ENCODE data around the gene GRM8. TPM values are rescaled to one million over a fixed set of nuclear protein-coding genes. Genes with fewer than 3 reads are reported as not detected.

The GRM8 gene
- total RNA-seq, 1 experiment from 2014 or later = 0.80 TPM

DNA sequence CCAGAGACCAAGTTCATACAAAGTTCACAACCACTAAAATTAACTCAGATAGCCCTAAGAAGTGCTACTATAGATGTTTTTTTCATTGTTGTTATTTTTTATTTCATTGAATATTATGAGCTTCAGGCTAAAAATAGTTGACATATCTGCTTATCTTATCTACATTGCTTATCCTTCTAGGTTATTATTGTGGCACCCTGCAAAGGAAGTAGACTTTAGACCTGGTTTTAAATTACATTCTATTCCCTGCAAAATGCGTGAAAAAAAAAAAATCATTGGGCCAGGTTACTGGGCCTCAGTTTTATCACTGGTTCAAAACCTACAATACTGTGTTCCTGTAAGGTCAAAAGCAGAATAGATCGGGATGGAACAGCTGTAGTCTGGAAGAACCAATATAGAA is 811.0 kb downstream of the GRM8 start:
- intact Hi-C loops (cut with micrococcal nuclease; ENCODE audit: unreplicated experiment) = no loop called here
- Histone ChIP-seq H3K9me3 (ENCODE audit: low read depth, low read length, poor library complexity, severe bottlenecking) (no peaks in the 10 kb centered on the region), H3K36me3 (ENCODE audit: insufficient read depth, low read length, poor library complexity, severe bottlenecking) (no peaks in the 10 kb centered on the region), H3K4me3 (ENCODE audit: low read depth, low read length, poor library complexity, severe bottlenecking) (no peak overlapping the region), H3K27me3 (replicated peaks; ENCODE audit: insufficient read depth, low read depth, low read length, poor library complexity) (no peaks in the 10 kb centered on the region), H3K4me1 (ENCODE audit: insufficient read depth, low read length, poor library complexity, severe bottlenecking) (peaks cover 3% of the 10 kb centered on the region), H3K27ac (ENCODE audit: low read depth, low read length, poor library complexity, severe bottlenecking) (no peak overlapping the region)
- no TSS peak for BruUV-seq (replicated peaks)
- CTCF ChIA-PET = no interaction called here
- DNase-seq (ENCODE audit: low spot score) = no peak
- TF ChIP-seq EZH2 (IDR thresholded peaks at IDR 0.05; ENCODE audit: borderline replicate concordance, low read depth, low read length, poor library complexity, severe bottlenecking) (no peak), CTCF (conservative IDR thresholded peaks at IDR 0.05; ENCODE audit: low read depth, low read length) (no peak)
- POLR2A ChIA-PET (ENCODE audit: low non-redundant PET) = no interaction called here

GRCh38 chr7:126440542-126440941 is 812.2 kb downstream of the GRM8 start:
- CTCF ChIA-PET = no interaction called here

DNA sequence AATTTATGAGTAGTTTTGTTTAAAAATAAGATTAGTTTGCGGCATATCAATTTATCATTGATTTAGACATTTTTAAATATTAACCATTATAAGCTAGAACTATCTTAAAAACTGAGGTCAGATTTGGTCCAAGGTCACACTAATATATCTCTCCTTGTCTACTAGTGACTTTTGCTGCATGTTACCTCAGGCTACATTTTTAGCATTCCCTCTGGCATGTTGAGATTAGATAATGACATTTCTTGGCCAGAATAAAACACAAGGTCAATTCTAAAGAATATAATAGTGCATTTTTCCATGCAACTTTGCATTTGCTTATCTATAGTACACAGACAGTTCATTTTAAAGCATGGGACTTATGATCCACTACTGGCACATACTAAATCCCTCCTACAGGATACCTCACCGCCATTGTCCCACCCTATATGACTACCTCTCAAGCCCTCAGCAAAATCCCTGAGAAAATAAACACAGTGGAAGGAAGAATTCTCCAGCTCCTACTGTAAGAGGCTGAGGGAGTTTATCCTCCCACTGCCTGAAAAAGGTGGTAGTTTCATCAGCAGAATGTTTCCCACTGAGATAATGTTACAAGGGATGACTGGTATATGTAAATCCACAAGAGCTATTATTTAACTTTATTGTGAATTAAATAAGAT is 816.4 kb downstream of the GRM8 start:
- Histone ChIP-seq H3K27ac (ENCODE audit: low read depth, low read length, poor library complexity, severe bottlenecking) (no peak overlapping the region), H3K36me3 (ENCODE audit: insufficient read depth, low read length, poor library complexity, severe bottlenecking) (no peaks in the 10 kb centered on the region), H3K4me3 (ENCODE audit: low read depth, low read length, poor library complexity, severe bottlenecking) (no peak overlapping the region), H3K27me3 (replicated peaks; ENCODE audit: insufficient read depth, low read depth, low read length, poor library complexity) (no peaks in the 10 kb centered on the region), H3K9me3 (ENCODE audit: low read depth, low read length, poor library complexity, severe bottlenecking) (no peaks in the 10 kb centered on the region), H3K4me1 (ENCODE audit: insufficient read depth, low read length, poor library complexity, severe bottlenecking) (no peaks in the 10 kb centered on the region)
- CTCF ChIA-PET = no interaction called here
- no peak for DNase-seq (ENCODE audit: low spot score)
- intact Hi-C loops (cut with micrococcal nuclease; ENCODE audit: unreplicated experiment) = no loop called here
- POLR2A ChIA-PET (ENCODE audit: low non-redundant PET) = no interaction called here
- BruUV-seq (replicated peaks) = no TSS peak
- no peak for TF ChIP-seq EZH2 (IDR thresholded peaks at IDR 0.05; ENCODE audit: borderline replicate concordance, low read depth, low read length, poor library complexity, severe bottlenecking)
- TF ChIP-seq CTCF (conservative IDR thresholded peaks at IDR 0.05; ENCODE audit: low read depth, low read length) = no peak

More at GRCh38 chr7:126440542-126440941, 812.2 kb downstream of the GRM8 start:
- Histone ChIP-seq H3K36me3 (ENCODE audit: insufficient read depth, low read length, poor library complexity, severe bottlenecking) (no peaks in the 10 kb centered on the region), H3K4me3 (ENCODE audit: low read depth, low read length, poor library complexity, severe bottlenecking) (no peak overlapping the region), H3K4me1 (ENCODE audit: insufficient read depth, low read length, poor library complexity, severe bottlenecking) (peaks cover 3% of the 10 kb centered on the region), H3K27me3 (replicated peaks; ENCODE audit: insufficient read depth, low read depth, low read length, poor library complexity) (no peaks in the 10 kb centered on the region), H3K9me3 (ENCODE audit: low read depth, low read length, poor library complexity, severe bottlenecking) (no peaks in the 10 kb centered on the region), H3K27ac (ENCODE audit: low read depth, low read length, poor library complexity, severe bottlenecking) (no peak overlapping the region)
- POLR2A ChIA-PET (ENCODE audit: low non-redundant PET) = no interaction called here
- intact Hi-C loops (cut with micrococcal nuclease; ENCODE audit: unreplicated experiment) = no loop called here
- DNase-seq (ENCODE audit: low spot score) = no peak
- no TSS peak for BruUV-seq (replicated peaks)
- TF ChIP-seq CTCF (conservative IDR thresholded peaks at IDR 0.05; ENCODE audit: low read depth, low read length) (no peak), EZH2 (IDR thresholded peaks at IDR 0.05; ENCODE audit: borderline replicate concordance, low read depth, low read length, poor library complexity, severe bottlenecking) (no peak)
